Left lobe of liver (tissue), 2 donors: ENCODE results near the gene ARHGAP24. TPM values are rescaled to one million over a fixed set of nuclear protein-coding genes. Genes with fewer than 3 reads are reported as not detected.
"Not testable (repeated sequence)": the region's sequence is repeated elsewhere in the genome, so short reads cannot be mapped to it uniquely, and the experiment has no call there.

Source experiments
- ATAC-seq: fragments of 200-7000 bp; cut with Tn5 transposase; one replicate; pipeline ENCODE4 v1.9.1; 2020; ENCODE audit warnings: mild to moderate bottlenecking, moderate library complexity
- DNase-seq: peaks from one replicate; pipeline ENCODE4 v3.0.0-alpha.2; 2020; ENCODE audit warnings: low spot score
- total RNA-seq: library from RNA; stranded (reverse); gene quantifications from one replicate; pipeline ENCODE4 v1.2.1, GENCODE V29; 2021
- donor health status: DM: no; HTN: no; CAD: no; lungs with moderate emphysema.
- donor health status: DM: no; HTN: yes; CAD: no.

The ARHGAP24 gene
- total RNA-seq, 1 donor from 2014 or later = 6.8 TPM

DNA sequence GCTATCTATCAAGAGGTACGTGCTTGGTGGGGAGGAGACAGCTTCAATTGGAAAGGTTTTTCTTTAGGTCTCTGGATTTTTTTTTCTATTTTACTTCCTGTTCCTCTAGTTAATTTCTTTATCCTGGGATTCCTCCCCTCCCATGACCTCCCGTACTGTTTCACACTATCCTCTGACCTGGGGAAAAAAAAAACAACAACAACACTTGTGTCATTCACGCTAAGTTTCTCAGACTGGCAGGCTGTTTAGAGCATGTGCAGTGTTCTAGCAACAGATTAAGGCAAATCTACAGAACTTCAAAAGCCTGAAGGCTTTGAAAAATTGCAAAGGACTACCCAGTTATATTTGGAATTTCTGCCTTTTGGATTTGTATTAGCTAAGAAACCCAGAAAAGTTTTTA is 358.4 kb downstream of the ARHGAP24 start:
- no peak for DNase-seq

DNA sequence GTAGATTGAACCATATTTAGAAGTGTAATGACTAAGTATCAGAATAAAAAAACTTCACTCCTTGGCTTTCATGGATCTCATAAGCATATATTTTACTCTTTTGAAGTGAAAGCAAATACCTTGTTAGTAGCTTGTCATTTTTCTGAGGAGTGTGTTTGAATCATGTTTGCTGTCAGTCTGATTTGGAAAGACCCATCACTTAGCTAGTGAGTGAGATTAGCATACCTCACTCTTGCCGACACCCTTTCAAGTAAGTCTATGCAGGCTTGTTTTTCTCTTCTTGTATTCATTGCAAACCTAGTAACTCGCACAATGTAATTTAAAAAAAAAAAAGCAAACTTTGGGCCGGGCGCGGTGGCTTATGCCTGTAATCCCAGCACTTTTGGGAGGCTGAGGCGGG is 360.0 kb downstream of the ARHGAP24 start:
- no peak for ATAC-seq
- no peak for DNase-seq

More for the DNA sequence above, 358.4 kb downstream of the ARHGAP24 start:
- ATAC-seq = no peak

DNA sequence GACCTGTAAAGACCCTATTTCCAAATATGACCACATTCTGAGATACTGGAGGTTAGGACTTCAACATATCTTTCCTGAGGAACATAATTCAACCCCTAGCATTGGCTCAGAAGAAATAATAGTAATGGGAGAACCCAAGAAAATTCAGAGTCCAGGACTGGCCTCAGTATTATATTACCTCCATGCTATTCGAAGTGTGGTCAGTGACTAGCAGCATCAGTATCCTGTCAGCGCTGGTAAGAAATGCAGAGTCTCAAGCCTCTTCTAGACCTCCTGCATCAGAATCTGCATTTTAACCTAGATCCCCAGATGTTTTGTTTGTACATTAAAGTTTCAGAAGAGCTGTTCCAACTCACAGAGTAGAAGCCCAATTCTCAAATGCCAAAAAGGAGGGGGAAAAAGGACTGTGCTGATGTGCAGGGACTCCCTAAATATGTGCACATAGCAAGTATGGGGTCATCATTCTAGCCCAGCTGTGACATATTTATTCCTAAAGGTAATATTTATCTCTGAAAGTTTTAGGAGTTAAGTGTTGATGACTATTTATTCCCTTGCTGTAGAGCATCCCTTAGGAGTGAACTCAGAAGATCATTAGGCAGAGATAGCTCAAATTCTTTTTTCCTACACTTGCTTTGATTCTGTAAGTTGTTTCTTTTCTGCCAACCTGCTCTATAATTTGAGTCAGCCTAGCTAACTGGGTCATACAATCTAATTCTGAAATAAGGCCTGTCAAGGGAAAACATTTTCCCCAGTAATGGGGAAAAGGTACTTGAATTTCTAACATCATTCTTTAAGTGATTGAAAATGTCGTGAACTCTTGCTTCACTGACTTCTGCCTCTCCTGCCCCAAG is 361.9 kb downstream of the ARHGAP24 start:
- DNase-seq (no peak), ATAC-seq (no peak)

DNA sequence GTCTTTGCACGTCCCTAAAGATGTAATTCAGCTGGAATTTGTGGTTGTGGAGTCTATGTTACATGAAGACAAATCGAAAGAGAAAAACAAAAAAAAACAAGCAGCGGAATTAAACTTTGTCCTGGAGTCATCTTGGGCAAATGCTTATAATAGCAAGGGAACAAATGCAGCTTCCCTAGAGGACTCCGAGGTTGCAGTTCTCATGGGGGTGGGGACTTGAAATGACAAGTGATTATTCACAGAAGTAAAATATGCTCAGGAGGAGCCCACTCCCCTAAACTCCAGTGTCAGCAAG is 362.4 kb downstream of the ARHGAP24 start:
- ATAC-seq (no peak), DNase-seq (no peak)

DNA sequence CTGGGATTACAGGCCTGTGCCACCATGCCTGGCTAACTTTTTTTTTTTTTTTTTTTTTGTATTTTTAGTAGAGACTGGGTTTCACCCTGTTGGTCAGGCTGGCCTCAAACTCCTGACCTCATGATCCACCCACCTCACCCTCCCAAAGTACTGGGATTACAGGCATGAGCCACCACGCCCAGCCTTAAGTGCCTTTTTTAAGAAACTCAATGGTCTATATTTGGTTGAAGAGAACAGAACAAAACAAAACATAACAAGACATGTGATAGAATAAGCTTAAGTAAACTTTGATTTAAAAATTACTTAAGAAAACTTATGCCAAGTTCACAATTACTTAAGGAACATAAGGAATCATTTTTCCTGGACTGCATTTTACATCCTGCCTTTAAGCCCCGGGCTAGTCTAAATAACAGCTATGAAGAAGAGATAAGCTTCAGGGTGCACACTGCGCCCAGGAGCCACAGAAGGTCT is 365.1 kb downstream of the ARHGAP24 start:
- not testable (repeated sequence) for DNase-seq, ATAC-seq

DNA sequence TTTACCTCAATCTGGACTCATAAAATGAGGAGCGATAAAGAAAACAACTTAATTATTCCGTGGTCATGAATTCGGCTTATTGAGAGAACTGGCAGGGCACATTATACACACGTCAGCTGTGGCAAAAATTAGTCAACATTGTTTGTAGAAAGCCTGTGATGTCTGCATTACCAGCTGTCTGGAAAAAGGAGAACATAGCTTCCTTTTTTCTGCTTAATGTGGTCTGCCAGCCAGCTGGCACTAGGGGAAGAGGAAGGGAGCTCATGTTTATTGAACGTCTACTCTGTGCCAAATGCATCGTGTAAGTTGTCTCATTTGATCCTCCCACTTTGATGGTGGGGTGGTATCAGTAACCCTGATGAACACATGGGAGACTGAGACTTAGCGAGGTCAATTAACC is 367.6 kb downstream of the ARHGAP24 start:
- no peak for ATAC-seq
- DNase-seq = no peak

DNA sequence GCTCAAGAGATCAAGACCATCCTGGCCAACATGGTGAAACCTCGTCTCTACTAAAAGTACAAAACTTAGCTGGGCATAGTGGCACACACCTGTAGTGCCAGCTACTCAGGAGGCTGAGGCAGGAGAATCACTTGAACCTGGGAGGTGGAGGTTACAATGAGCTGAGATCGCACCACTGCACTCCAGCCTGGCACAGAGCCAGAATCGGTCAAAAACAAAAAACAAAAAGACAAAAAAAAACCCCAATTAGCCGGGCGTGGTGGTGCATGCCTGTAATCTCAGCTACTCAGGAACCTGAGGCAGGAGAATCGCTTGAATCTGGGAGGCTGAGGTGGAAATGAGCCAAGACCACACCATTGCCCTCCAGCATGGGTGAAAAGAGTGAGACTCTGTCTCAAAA is 378.8 kb downstream of the ARHGAP24 start:
- not testable (repeated sequence) for DNase-seq, ATAC-seq

DNA sequence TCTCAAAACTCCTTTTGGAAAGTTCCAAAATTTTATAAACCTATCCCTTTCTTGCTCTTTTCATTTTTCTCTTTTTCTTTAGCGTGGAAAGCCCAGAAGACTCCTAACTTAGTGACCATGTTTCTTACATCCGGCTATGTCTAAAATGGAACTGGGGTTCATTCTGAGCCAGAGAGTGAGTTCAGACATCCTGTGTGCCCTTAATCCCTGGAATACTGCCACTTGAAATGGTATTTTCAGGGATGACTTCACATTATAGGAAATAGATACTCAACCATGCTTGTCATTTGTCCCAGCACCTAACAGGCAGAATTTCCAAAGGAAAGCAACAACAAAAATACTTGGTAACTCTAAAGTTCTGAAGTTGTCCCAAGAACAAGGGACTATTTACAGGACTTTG is 379.6 kb downstream of the ARHGAP24 start:
- no peak for ATAC-seq
- DNase-seq = no peak

DNA sequence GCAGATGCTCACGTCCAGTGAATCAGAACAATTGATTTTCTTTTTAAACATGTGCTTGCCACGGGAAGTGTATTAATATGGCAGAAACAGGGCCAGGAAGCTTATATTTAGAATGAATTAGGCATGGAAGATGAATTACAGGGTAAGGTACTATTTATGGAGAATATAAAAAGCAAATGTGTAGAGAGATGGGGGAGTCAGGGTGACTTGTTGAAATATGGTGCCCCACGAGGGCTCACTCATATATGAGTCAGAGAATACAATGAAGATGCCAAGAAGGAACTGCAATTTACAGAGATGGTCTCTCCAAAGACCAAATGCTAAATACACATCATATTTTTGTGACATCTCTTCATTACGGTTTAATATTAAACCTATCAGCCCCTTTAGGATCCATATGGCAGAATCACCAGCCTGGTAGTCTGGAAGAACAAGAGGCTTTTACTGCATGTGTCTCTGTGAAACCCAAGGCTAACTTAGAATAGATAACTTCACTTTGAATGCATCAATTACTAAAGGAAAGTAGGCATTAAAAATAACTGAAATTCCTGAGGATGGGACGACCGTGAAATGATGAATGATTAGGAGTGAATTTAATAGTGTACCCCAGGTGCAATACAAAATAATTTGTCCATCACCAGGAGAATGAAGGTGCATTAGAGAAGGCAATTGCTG is 385.3 kb downstream of the ARHGAP24 start:
- ATAC-seq (no peak), DNase-seq (no peak)

DNA sequence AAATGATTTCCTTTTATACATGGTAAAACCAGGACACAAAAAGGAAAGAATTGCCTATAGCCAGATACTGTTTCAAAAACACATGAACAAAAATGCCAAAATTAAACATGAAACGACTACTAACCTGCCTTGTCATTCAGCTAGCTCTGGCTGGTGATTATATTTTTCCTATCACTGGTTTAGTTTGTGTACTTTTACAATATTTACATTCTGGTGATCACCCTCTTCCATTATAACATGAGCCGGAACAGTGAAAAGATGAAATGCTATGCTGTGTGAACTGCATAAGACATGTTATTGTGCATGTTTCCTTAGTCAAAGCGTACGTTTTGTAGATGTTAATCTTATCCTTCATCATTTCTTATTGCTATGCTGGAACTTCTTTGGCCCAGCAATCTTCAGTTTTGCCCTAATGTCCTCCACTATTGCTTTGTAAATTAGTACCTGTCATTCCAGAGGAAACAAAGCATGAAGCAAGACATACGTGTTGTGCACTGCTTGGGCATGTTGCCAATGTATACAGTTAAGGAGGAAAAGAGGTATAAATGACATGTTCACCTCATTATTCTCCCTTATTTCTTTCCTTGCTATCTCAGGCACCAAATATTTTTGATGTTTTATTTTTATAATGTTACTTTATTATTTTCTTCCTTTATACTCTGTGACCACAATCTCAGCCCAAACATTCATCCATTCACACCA is 386.3 kb downstream of the ARHGAP24 start:
- ATAC-seq = no peak
- no peak for DNase-seq

DNA sequence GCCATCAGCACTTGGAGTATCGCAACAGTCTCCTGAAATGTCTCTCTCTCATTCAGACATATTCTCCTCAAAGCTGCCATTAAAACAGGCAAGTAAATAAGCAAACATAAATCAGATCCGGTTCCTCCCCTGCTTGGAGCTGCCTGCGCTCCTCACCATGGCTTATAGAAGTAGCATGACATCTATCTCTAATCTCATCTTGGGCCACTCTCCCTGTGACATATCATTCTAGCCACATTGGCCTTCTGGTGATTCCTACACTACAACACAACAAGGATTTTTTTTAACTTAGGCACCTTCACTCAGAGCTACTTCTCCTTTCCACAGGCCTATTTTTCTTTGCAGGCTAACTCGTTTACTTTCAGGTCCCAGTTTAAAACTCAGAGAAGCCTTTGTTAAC is 387.9 kb downstream of the ARHGAP24 start:
- DNase-seq = no peak
- no peak for ATAC-seq

DNA sequence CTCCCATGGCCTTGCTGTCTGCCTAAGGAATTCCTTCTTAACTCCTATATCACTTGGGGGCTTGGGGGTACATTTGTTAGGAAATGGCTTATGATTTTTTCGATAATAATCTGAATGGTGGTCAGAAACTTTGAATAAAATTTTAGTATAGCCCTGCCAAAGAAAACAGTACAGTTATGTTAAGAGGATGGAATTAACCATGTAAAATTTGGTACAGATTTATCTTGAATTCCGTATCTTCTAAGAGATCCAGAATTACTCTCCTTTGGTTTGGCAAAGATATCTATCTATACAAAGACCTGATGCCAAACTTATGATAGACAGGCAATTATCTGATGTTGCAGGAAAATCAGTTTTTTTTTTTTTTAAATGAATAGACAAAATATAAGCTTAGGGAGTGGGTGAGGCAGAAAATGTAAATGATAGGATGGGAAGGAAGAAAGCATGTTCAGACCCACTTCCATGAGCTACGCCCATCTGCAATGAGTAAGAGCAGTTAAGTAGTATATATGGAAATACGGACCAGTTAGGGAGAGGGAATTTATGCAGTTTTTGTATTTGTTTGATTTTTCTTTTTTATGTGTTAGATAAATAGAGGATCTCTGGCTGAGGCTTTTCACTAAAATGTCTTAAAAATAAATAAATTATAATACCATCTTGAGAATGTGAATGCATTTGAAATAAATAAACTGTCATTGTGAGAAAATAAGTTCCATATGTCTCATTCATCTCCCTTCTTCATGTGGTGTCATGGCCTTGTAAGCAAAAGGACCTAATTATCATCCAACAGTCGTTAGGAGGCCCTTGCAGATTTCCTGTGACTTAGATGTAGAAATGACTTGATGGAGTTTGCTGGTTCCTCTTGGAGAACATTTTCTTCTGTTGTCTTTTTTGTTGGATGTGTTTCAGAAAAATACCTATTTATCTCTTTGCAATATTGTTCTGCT is 389.6 kb downstream of the ARHGAP24 start:
- ATAC-seq (no peak), DNase-seq (no peak)

DNA sequence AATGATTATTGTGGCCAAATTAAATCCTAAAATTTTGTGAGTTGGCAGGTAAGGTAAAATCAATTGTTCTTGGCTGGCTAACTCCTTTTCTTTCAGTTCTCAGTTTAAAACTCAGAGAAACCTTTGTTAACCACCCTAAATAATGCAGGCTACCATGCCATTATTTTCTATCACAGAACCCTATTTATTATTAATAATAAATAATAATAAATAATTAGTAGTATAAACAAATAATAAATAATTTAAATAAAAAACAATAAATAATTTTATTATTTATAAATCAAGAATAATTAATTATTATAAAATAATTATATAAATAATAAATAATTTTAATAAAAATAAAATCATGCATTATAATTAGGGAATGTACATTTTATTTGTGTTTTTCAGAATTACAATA is 390.3 kb downstream of the ARHGAP24 start:
- no peak for ATAC-seq
- DNase-seq = no peak

DNA sequence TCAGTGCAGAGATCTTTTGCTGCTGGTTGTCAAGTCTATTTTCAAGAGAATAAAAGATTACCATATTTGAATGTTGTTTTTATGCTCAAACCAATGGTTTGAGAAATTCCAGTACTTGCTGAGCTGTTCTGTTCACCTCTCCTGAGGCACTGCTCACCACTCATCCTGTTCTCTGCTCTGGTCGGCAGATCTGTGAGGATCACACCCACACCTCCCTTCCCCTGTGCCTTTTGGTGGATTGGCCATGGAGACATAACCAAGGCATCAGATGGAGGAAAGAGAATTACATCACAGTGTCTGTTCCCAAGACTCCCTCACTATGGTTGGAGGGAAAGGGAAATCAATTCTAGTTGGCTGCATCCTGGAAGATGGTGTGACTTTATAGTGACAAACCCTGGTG is 391.6 kb downstream of the ARHGAP24 start:
- no peak for ATAC-seq

DNA sequence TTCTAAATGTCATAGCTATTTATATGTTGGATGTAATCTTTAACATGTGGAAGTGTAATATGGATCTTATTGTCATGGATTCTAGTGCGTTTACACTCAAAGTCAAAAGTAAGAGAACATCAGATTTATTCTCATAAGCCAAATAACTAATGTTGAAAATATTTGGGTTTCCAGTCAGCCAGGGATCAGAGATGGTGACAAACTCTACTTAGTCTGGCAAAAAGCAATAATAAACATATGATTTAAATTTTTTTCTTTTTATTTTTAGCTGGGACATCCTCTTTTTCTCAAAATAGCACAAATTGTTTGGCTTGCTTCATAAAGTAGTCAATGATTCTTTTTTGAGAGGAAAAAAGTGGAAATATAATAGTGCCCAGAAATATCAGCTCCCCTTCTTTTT is 392.3 kb downstream of the ARHGAP24 start:
- ATAC-seq = no peak
- no peak for DNase-seq

More for the DNA sequence above, 391.6 kb downstream of the ARHGAP24 start:
- no peak for DNase-seq

DNA sequence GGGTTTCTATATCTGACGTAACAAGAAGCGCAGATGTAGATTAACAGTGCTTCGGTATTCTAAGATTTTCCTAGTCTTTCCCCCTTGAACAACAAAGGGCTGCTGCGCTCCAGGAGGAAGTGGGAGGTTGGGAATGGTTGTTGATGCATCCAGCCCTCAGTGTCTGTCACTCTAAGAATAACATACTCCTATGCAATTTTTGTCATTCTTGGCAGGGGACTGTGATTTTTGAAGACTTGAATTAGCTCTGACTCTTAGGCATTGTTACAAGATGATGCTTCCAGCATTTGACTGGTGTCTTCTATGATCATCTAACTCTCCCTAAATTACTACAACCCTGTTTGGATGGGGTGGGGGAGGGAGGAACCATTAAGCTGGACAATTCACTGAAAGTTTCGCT is 394.2 kb downstream of the ARHGAP24 start:
- no peak for DNase-seq
- ATAC-seq = no peak

DNA sequence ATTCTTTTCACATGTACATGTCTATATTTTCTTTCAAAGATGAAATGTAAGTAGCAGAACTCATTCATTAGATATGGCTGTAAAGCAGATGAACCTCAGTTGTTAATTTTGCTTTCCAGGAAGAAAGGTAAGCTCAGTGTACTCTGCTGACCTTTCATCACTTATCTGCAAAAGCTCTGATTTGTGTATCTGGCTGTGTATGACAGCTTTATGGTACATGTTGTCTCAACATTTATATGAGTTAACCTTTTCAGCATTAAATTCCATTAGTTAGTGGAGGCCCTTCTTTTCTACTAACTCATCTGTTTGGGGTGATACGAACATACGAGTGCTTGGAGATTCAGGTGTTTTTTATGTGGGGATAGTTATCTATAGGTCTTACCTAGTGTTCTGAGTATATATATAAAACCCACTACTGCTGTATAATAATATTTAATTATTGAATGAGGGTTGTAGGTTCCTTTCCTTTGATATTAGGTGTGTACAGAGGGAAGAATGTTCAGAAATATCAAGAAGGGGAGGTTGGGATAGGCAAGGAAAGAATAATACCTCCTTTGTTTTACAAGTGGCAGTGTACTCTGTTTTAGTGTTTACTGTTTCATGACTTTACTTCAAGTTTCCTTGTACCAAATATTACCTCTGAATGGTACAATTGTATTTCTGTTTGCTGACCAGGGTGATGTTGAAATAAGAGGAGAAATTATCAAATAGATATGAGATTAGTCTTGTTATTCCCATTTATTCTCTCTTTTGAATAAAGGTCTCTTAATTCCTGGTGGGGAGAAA is 395.5 kb downstream of the ARHGAP24 start:
- ATAC-seq = no peak
- DNase-seq = no peak

DNA sequence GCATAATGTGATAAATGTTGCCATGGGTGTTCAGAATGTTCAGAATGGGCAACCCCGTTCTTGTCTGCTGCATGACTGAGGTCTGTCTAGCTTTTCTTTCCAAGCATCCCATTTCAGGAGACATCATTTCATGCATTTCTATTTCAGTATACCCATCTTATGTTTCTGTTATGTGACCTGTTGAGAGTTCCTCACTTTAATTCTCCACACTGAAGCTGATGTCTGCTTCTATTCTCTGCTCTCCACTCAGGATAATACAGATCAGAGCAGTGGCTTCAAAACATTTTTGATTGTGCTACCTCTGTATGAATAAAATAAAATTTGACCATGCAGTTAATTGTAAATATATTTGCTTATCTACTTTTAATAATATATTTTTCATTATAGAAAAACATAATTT is 398.6 kb downstream of the ARHGAP24 start:
- DNase-seq = no peak

DNA sequence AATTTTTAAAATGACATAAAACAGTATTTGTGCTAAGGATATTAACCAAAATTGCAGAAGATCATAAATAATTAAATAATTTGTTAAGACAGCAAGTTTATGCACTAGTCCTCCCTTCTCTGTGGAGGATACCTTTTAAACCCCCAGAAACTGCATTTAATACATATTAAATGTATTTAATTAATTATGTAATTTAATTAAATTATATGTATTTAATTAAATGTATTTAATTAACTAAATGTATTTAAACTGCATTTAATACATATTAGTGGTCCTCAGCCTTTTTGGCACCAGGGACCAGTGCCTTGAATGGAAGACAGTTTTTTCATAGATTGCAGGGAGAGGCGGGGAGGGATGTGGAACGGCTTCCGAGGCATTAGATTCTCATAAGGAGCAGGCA is 404.6 kb downstream of the ARHGAP24 start:
- ATAC-seq (no peak), DNase-seq (no peak)

More for the DNA sequence above, 398.6 kb downstream of the ARHGAP24 start:
- ATAC-seq = no peak

DNA sequence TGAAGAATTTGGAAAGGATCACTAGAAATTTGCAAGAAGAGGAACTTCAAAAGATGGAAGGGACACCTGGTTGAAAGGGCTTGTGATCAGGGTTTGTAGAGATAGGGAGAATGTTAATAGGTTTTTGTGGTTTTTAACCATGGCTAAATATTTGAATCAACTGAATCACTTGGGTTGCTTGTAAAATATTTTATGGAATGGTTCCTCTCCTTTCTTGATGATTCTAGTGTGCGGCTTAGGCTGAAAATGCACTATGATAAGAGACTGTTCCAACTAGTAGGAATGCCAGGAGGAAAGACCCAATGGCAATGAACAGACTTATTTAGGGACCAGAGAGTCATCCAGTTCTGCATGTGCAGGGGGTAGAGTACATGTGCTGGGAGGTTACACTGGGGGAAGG is 408.2 kb downstream of the ARHGAP24 start:
- DNase-seq = no peak
- ATAC-seq = no peak
